GM12878 (cell line): ENCODE data around the gene SSUH2.

Source experiments
- CBX5 ChIP-seq: sonication (generic); IDR thresholded peaks from 2 replicates; pipeline ENCODE4 v1.6.1; 2016; ENCODE audit warnings: low read depth, moderate library complexity, mild to moderate bottlenecking, inconsistent platforms
- POLR2AphosphoS2 ChIP-seq: IDR thresholded peaks from 2 replicates; pipeline ENCODE4 v1.6.1; 2011; ENCODE audit warnings: low read depth, mild to moderate bottlenecking, low read length, improper control_type of control experiment, moderate library complexity
- SP1 ChIP-seq: IDR thresholded peaks from one replicate; pipeline ENCODE4 v1.6.1; 2011; ENCODE audit warnings: low read depth, low read length
- SPI1 ChIP-seq: IDR thresholded peaks from 2 replicates; pipeline ENCODE4 v1.6.1; 2011; ENCODE audit warnings: low read depth, mild to moderate bottlenecking, low read length, moderate library complexity, borderline replicate concordance; ENCODE audit not compliant: insufficient read depth
- TF ChIP-seq, protein P1 (sequence below), 3 experiments: IDR thresholded peaks in 2 of 3; conservative IDR thresholded peaks in 1 of 3; 2 replicates each; pipeline ENCODE4 v1.5.1; 2011; ENCODE audit warnings: low read depth in 3 of 3, low read length in 3 of 3, mild to moderate bottlenecking in 3 of 3, control low read depth in 2 of 3, moderate library complexity in 2 of 3, inconsistent platforms in 1 of 3, mixed read lengths in 1 of 3; ENCODE audit not compliant: control insufficient read depth in 2 of 3, insufficient read depth in 1 of 3; ENCODE audit errors: extremely low read depth in 1 of 3
- TF ChIP-seq, protein P2 (sequence below): fragments of 450-650 bp; IDR thresholded peaks from 2 replicates; pipeline ENCODE4 v1.6.1; 2017; ENCODE audit warnings: mild to moderate bottlenecking, low read depth, inconsistent platforms; ENCODE audit not compliant: poor library complexity, severe bottlenecking

DNA sequence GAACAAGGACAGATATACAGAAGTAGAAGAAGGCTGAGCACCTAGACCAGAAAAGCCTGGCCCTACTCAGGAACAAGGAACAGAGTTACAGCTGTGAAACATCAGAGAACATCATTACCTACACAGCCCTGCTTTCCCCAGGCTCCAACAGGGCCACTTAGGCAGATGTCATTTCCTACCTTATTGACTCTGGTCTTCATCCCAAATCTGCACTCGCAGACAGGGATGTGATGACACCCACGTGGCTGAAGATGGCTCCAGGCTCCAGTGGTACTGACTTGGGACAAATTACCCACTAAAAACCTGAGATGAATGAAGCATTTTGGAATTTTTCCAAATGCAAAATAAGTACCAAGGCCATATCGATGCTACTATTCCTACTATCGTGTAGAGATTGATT is 18.0 kb upstream of the SSUH2 start:
- TF ChIP-seq SPI1, result no peak
- TF ChIP-seq POLR2AphosphoS2, result no peak
- no peak for TF ChIP-seq SP1
- TF ChIP-seq CBX5, result no peak
- TF ChIP-seq, protein P1, sequence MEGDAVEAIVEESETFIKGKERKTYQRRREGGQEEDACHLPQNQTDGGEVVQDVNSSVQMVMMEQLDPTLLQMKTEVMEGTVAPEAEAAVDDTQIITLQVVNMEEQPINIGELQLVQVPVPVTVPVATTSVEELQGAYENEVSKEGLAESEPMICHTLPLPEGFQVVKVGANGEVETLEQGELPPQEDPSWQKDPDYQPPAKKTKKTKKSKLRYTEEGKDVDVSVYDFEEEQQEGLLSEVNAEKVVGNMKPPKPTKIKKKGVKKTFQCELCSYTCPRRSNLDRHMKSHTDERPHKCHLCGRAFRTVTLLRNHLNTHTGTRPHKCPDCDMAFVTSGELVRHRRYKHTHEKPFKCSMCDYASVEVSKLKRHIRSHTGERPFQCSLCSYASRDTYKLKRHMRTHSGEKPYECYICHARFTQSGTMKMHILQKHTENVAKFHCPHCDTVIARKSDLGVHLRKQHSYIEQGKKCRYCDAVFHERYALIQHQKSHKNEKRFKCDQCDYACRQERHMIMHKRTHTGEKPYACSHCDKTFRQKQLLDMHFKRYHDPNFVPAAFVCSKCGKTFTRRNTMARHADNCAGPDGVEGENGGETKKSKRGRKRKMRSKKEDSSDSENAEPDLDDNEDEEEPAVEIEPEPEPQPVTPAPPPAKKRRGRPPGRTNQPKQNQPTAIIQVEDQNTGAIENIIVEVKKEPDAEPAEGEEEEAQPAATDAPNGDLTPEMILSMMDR (IDR thresholded peaks at IDR 0.05 in 2 of 3, conservative IDR thresholded peaks at IDR 0.05 in 1 of 3; ENCODE audit: control insufficient read depth in 2 of 3, extremely low read depth in 1 of 3, insufficient read depth in 1 of 3, low read depth in 3 of 3, low read length in 3 of 3), result no peak
- TF ChIP-seq, protein P2, sequence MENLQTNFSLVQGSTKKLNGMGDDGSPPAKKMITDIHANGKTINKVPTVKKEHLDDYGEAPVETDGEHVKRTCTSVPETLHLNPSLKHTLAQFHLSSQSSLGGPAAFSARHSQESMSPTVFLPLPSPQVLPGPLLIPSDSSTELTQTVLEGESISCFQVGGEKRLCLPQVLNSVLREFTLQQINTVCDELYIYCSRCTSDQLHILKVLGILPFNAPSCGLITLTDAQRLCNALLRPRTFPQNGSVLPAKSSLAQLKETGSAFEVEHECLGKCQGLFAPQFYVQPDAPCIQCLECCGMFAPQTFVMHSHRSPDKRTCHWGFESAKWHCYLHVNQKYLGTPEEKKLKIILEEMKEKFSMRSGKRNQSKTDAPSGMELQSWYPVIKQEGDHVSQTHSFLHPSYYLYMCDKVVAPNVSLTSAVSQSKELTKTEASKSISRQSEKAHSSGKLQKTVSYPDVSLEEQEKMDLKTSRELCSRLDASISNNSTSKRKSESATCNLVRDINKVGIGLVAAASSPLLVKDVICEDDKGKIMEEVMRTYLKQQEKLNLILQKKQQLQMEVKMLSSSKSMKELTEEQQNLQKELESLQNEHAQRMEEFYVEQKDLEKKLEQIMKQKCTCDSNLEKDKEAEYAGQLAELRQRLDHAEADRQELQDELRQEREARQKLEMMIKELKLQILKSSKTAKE, result no peak
